Upper lobe of left lung (tissue), 6 donors: ENCODE data around the gene TRIM43B. TPM values are rescaled to one million over a fixed set of nuclear protein-coding genes. Genes with fewer than 3 reads are reported as not detected.
"Not testable (repeated sequence)": the region's sequence is repeated elsewhere in the genome, so short reads cannot be mapped to it uniquely, and the experiment has no call there.

ENCODE experiments used
- ATAC-seq, 2 donors: fragments of 200-7000 bp; cut with Tn5 transposase; one replicate each; pipeline ENCODE4 v1.9.1; 2022; ENCODE audit warnings: mild to moderate bottlenecking in 2 of 2, moderate library complexity in 2 of 2; ENCODE audit not compliant: low FRiP score in 2 of 2
- DNase-seq, 2 donors: peaks; one replicate each; pipeline ENCODE4 v3.0.0-alpha.2; 2019 to 2020
- H3K27ac ChIP-seq, 4 donors: fragments of 200-600 bp; sonication (generic); one replicate each; pipeline ENCODE4 v1.5.1; 2016 to 2019
- H3K27me3 ChIP-seq, 4 donors: fragments of 200-600 bp; sonication (generic); one replicate each; pipeline ENCODE4 v1.5.1; 2017 to 2019
- H3K36me3 ChIP-seq, 4 donors: fragments of 200-600 bp; sonication (generic); one replicate each; pipeline ENCODE4 v1.5.1; 2016 to 2019
- H3K4me1 ChIP-seq, 4 donors: fragments of 200-600 bp; sonication (generic); one replicate each; pipeline ENCODE4 v1.5.1; 2018 to 2019
- H3K4me3 ChIP-seq, 4 donors: fragments of 200-600 bp; sonication (generic); one replicate each; pipeline ENCODE4 v1.5.1; 2017 to 2019; ENCODE audit warnings: mild to moderate bottlenecking in 2 of 4, moderate library complexity in 1 of 4
- H3K9me3 ChIP-seq, 4 donors: fragments of 200-600 bp; sonication (generic); one replicate each; pipeline ENCODE4 v1.5.1; 2018 to 2019
- WGBS, 2 donors: methylation state at CpG; one replicate each; pipeline ENCODE4 v1.1.5; 2017 to 2018; 5-methylcytosine and 5-hydroxymethylcytosine counted together
- small RNA-seq, 4 donors: library from RNA; depleted of rRNA; stranded (forward); fragments of <200 nt; gene quantifications; one replicate each; pipeline ENCODE3, GENCODE V24; 2016
- total RNA-seq, 6 donors: library from RNA; depleted of rRNA in 4 of 6; stranded (reverse); fragments of >200 nt in 4 of 6; gene quantifications; one replicate each; pipeline versions ENCODE4 v1.1.0 to v1.2.1, GENCODE V29; 2016 to 2021
- donor health status: DM: no; HTN: no; CAD: no; lungs with moderate emphysema.
- donor health status: DM: no; HTN: yes; CAD: no; lungs with severe emphysema.

Gene TRIM43B
- total RNA-seq, 6 donors from 2014 or later = not detected

- not testable (repeated sequence) for H3K9me3 ChIP-seq, H3K4me3 ChIP-seq, H3K36me3 ChIP-seq, H3K27me3 ChIP-seq, H3K4me1 ChIP-seq
- WGBS, 2 donors = no CpG with 5 or more reads among the region's 3 CpGs
- DNase-seq (peak; percentile 32 to 77), ATAC-seq (peak; percentile 82 to 93)
- peak overlapping the region in 1 of 4 donors; percentile 30 for H3K27ac ChIP-seq
These were observed 50.0 kb downstream of the TRIM43B start for GRCh38 chr2:95434507-95435076.

DNA sequence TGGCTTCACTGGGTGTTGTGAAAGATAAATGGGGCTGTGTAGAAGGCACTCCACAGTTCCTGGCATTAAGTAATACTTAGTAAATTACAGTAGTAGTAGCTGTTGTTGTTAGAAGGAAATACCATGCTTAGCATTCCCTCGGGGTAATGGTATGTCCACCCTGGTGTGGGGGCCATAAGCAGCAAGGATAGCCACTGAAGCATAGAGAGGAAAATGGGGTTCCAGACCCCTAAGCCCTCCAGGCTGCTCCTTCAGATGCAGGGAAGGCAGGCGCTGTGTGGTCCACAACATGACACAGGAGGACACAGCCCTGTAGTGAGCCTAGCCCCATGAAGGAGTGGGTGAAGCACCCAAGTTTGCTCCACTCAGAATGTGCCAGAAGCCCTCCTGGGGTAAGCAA is 50.6 kb downstream of the TRIM43B start:
- WGBS, 2 donors = 70% methylated on average over 2 of the region's 2 CpGs; no CpG with 5 or more reads in 1 of the 2 donors
- not testable (repeated sequence) for H3K9me3 ChIP-seq, H3K4me1 ChIP-seq, H3K27me3 ChIP-seq, H3K4me3 ChIP-seq, ATAC-seq, H3K36me3 ChIP-seq, DNase-seq
- peak overlapping the region in 2 of 4 donors; percentile 69 to 76 for H3K27ac ChIP-seq

- H3K9me3 ChIP-seq, H3K27ac ChIP-seq, H3K4me3 ChIP-seq, H3K36me3 ChIP-seq, DNase-seq, ATAC-seq, H3K27me3 ChIP-seq, H3K4me1 ChIP-seq: not testable (repeated sequence)
- WGBS, 2 donors = 80% methylated on average over 1 of the region's 4 CpGs; no CpG with 5 or more reads in 1 of the 2 donors
These were observed 51.2 kb downstream of the TRIM43B start for GRCh38 chr2:95433373-95433772.

- peak; percentile 17 to 76 for ATAC-seq
- H3K9me3 ChIP-seq, H3K27ac ChIP-seq, H3K36me3 ChIP-seq, H3K4me1 ChIP-seq, DNase-seq, H3K27me3 ChIP-seq, H3K4me3 ChIP-seq: not testable (repeated sequence)
- no CpG with 5 or more reads among the region's 8 CpGs for WGBS, 2 donors
These were observed 54.6 kb downstream of the TRIM43B start for GRCh38 chr2:95429748-95430467.

GRCh38 chr2:95427196-95427867 is 57.2 kb downstream of the TRIM43B start:
- not testable (repeated sequence) for H3K9me3 ChIP-seq, H3K4me1 ChIP-seq, H3K27me3 ChIP-seq, ATAC-seq, H3K4me3 ChIP-seq, DNase-seq, H3K36me3 ChIP-seq, H3K27ac ChIP-seq
- WGBS, 2 donors = 20 to 32% methylated on average over 11 of the region's 30 CpGs

Small RNA genes lying within 50 kb of the gene (small RNA-seq; reads per million reads assigned to genes)
- gene AC009237.11 (0 reads per million in 4 donors), gene AC133104.2 (0 reads per million in 4 donors)

Other genes starting within 250 kb of the TRIM43B start
- gene PROM2, start 210.3 kb downstream of the TRIM43B start, total RNA-seq = 10 to 100 TPM in 2 of 6 donors, 1 to 10 TPM in 4; 3.3 to 26.2 (median 5.0) TPM
- 1 to 10 TPM; 1.0 to 5.9 (median 2.5) TPM for gene KCNIP3, start 187.4 kb downstream of the TRIM43B start, total RNA-seq
- gene FAHD2A, start 82.0 kb downstream of the TRIM43B start, total RNA-seq = 10 to 100 TPM; 18.9 to 23.3 (median 22.2) TPM
- gene TRIM43, start 107.2 kb upstream of the TRIM43B start, total RNA-seq = not detected